Mesenchymal stem cell (in vitro differentiated cells and primary cell): ENCODE results near the gene OR4B1. TPM values are rescaled to one million over a fixed set of nuclear protein-coding genes. Genes with fewer than 3 reads are reported as not detected.
A peak's percentile ranks its signal among the peaks of the same experiment; 100 is the strongest.

ENCODE experiments used
- DNase-seq: peaks from one replicate; pipeline ENCODE4 v3.0.0-alpha.2; 2013
- H2AFZ ChIP-seq: one replicate; pipeline ENCODE4 v1.6.1; 2013; ENCODE audit warnings: low read depth, mild to moderate bottlenecking, control low read depth, inconsistent platforms, low read length, moderate library complexity
- H2AK5ac ChIP-seq: 2 replicates; pipeline ENCODE4 v1.6.1; 2013; ENCODE audit warnings: low read length, moderate library complexity, mild to moderate bottlenecking, inconsistent platforms; ENCODE audit not compliant: severe bottlenecking
- H2BK120ac ChIP-seq: one replicate; pipeline ENCODE4 v1.6.1; 2013; ENCODE audit warnings: low read depth, mild to moderate bottlenecking, inconsistent platforms, low read length, moderate library complexity
- H2BK12ac ChIP-seq, 2 experiments: one replicate each; pipeline ENCODE4 v1.6.1; 2013; ENCODE audit warnings: inconsistent platforms in 2 of 2, low read length in 2 of 2, mild to moderate bottlenecking in 2 of 2, moderate library complexity in 2 of 2, control low read depth in 1 of 2
- H2BK15ac ChIP-seq: one replicate; pipeline ENCODE4 v1.6.1; 2013; ENCODE audit warnings: mild to moderate bottlenecking, low read depth, inconsistent platforms; ENCODE audit not compliant: poor library complexity, severe bottlenecking
- H2BK5ac ChIP-seq: 2 replicates; pipeline ENCODE4 v1.6.1; 2013; ENCODE audit warnings: low read depth, mild to moderate bottlenecking, low read length, control low read depth, inconsistent platforms; ENCODE audit not compliant: poor library complexity, severe bottlenecking
- H3K14ac ChIP-seq, 2 experiments: one replicate each; pipeline ENCODE4 v1.6.1; 2013; ENCODE audit warnings: inconsistent platforms in 2 of 2, low read length in 2 of 2, control low read depth in 1 of 2, mild to moderate bottlenecking in 1 of 2, moderate library complexity in 1 of 2
- H3K18ac ChIP-seq, 2 experiments: one replicate each; pipeline ENCODE4 v1.6.1; 2013; ENCODE audit warnings: inconsistent platforms in 2 of 2, low read length in 2 of 2, control low read depth in 1 of 2, low read depth in 1 of 2, mild to moderate bottlenecking in 1 of 2
- H3K23ac ChIP-seq, 2 experiments: one replicate each; pipeline ENCODE4 v1.6.1; 2013; ENCODE audit warnings: inconsistent platforms in 2 of 2, low read length in 2 of 2, mild to moderate bottlenecking in 2 of 2, moderate library complexity in 2 of 2, control low read depth in 1 of 2
- H3K27ac ChIP-seq: 2 replicates; pipeline ENCODE4 v1.5.1; 2013; ENCODE audit warnings: mild to moderate bottlenecking, moderate library complexity, low read length, control low read depth, inconsistent platforms; ENCODE audit not compliant: poor library complexity, severe bottlenecking
- H3K27me3 ChIP-seq, 2 experiments: 2 replicates each; pipeline versions ENCODE4 v1.6.1 to v1.7.0; 2013; ENCODE audit warnings: low read length in 2 of 2, mild to moderate bottlenecking in 2 of 2, moderate library complexity in 2 of 2, control low read depth in 1 of 2, inconsistent platforms in 1 of 2; ENCODE audit not compliant: control insufficient read depth in 1 of 2, insufficient read depth in 1 of 2
- H3K36me3 ChIP-seq, 2 experiments: 2 replicates each; pipeline versions ENCODE4 v1.6.1 to v1.7.0; 2013; ENCODE audit warnings: low read length in 2 of 2, control low read depth in 1 of 2, inconsistent platforms in 1 of 2, low read depth in 1 of 2, mild to moderate bottlenecking in 1 of 2; ENCODE audit not compliant: insufficient read depth in 2 of 2, control insufficient read depth in 1 of 2
- H3K4ac ChIP-seq, 2 experiments: one replicate each; pipeline ENCODE4 v1.6.1; 2013; ENCODE audit warnings: inconsistent platforms in 2 of 2, low read length in 2 of 2, mild to moderate bottlenecking in 2 of 2, moderate library complexity in 2 of 2, control low read depth in 1 of 2, low read depth in 1 of 2
- H3K4me1 ChIP-seq: 2 replicates; pipeline ENCODE4 v1.6.1; 2013; ENCODE audit warnings: low read depth, low read length, control low read depth; ENCODE audit not compliant: control insufficient read depth, insufficient read depth
- H3K4me2 ChIP-seq: 2 replicates; pipeline ENCODE4 v1.6.1; 2013; ENCODE audit warnings: low read length, mild to moderate bottlenecking, inconsistent platforms; ENCODE audit not compliant: poor library complexity, severe bottlenecking
- H3K4me3 ChIP-seq, 2 experiments: 2 replicates each; pipeline versions ENCODE4 v1.5.1 to v1.7.0; 2013; ENCODE audit warnings: low read length in 2 of 2, mild to moderate bottlenecking in 2 of 2, control low read depth in 1 of 2, low read depth in 1 of 2; ENCODE audit not compliant: insufficient read depth in 1 of 2
- H3K79me1 ChIP-seq: replicated peaks from 2 replicates; pipeline ENCODE4 v1.6.1; 2013; ENCODE audit warnings: mild to moderate bottlenecking, control low read depth, low read length, inconsistent platforms; ENCODE audit not compliant: poor library complexity, severe bottlenecking
- H3K9ac ChIP-seq: 2 replicates; pipeline ENCODE4 v1.7.0; 2013; ENCODE audit warnings: mild to moderate bottlenecking, low read length, moderate library complexity
- H3K9me3 ChIP-seq: 2 replicates; pipeline ENCODE4 v1.7.0; 2013; ENCODE audit warnings: mild to moderate bottlenecking, low read length; ENCODE audit not compliant: control insufficient read depth
- H4K8ac ChIP-seq: one replicate; pipeline ENCODE4 v1.6.1; 2013; ENCODE audit warnings: inconsistent platforms, mild to moderate bottlenecking, low read length, moderate library complexity
- H4K91ac ChIP-seq: one replicate; pipeline ENCODE4 v1.6.1; 2013; ENCODE audit warnings: mild to moderate bottlenecking, low read length, inconsistent platforms
- WGBS: methylation state at CpG from one replicate; pipeline ENCODE4 v1.1.7; 2013; ENCODE audit warnings: mixed read lengths; 5-methylcytosine and 5-hydroxymethylcytosine counted together
- polyA plus RNA-seq, 2 experiments: library from polyadenylated mRNA; stranded (reverse); fragments of 200-250 nt; gene quantifications; one replicate each; pipeline ENCODE4 v1.2.3, GENCODE V29; 2013

OR4B1 gene, protein sequence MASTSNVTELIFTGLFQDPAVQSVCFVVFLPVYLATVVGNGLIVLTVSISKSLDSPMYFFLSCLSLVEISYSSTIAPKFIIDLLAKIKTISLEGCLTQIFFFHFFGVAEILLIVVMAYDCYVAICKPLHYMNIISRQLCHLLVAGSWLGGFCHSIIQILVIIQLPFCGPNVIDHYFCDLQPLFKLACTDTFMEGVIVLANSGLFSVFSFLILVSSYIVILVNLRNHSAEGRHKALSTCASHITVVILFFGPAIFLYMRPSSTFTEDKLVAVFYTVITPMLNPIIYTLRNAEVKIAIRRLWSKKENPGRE
- polyA plus RNA-seq (2013, experiment 1 of 2): not detected
- not detected for polyA plus RNA-seq (2013, experiment 2 of 2)

GRCh38 chr11:48216510-48216909 lies at the start of gene OR4B1:
TSS of gene OR4B1 (plus strand) at chr11:48216810. CDS start at chr11:48216810, 0 bp downstream.
- peaks cover 0 to 7% of the 10 kb centered on the region in 2 experiments for H3K27me3 ChIP-seq
- H3K36me3 ChIP-seq: no peaks in the 10 kb centered on the region
- H3K4me1 ChIP-seq: no peaks in the 10 kb centered on the region
- H3K4ac ChIP-seq: no peak within 1 kb of the TSS
- no peak within 1 kb of the TSS for H3K4me2 ChIP-seq
- no peaks in the 10 kb centered on the region for H3K79me1 ChIP-seq
- no peak within 1 kb of the TSS for H4K91ac ChIP-seq
- no peak for DNase-seq
- no peaks in the 10 kb centered on the region for H3K9me3 ChIP-seq
- no peak within 1 kb of the TSS for H3K9ac ChIP-seq
- H2BK120ac ChIP-seq: no peak within 1 kb of the TSS
- no peak within 1 kb of the TSS for H3K27ac ChIP-seq
- H2BK15ac ChIP-seq: no peak within 1 kb of the TSS
- H3K18ac ChIP-seq: no peak within 1 kb of the TSS
- no peak within 1 kb of the TSS for H2BK5ac ChIP-seq
- H4K8ac ChIP-seq: no peak within 1 kb of the TSS
- no peak within 1 kb of the TSS for H3K14ac ChIP-seq
- no peak within 1 kb of the TSS for H3K23ac ChIP-seq
- no peak within 1 kb of the TSS for H2AK5ac ChIP-seq
- H2AFZ ChIP-seq: no peak within 1 kb of the TSS
- H3K4me3 ChIP-seq: no peak within 1 kb of the TSS
- H2BK12ac ChIP-seq: no peak within 1 kb of the TSS
- 62% methylated on average over 2 of the region's 2 CpGs for WGBS

- DNase-seq: no peak
- no peak overlapping the region for H2BK15ac ChIP-seq
- 81% methylated on average over 6 of the region's 6 CpGs for WGBS
These were observed 49.2 kb upstream of the OR4B1 start for GRCh38 chr11:48167380-48167779.

GRCh38 chr11:48168815-48169214 lies 47.8 kb upstream of the OR4B1 start:
- H3K4me3 ChIP-seq: no peak overlapping the region
- no peak overlapping the region for H3K14ac ChIP-seq
- H2BK5ac ChIP-seq: no peak overlapping the region
- H3K4me2 ChIP-seq: no peak overlapping the region
- H3K4ac ChIP-seq: no peak overlapping the region
- no peak overlapping the region for H3K23ac ChIP-seq
- no peak overlapping the region for H2BK15ac ChIP-seq
- H3K9me3 ChIP-seq: no peaks in the 10 kb centered on the region
- no peak overlapping the region for H3K9ac ChIP-seq
- no peaks in the 10 kb centered on the region for H3K27me3 ChIP-seq
- H3K27ac ChIP-seq: no peak overlapping the region
- H3K4me1 ChIP-seq: peaks cover 5% of the 10 kb centered on the region
- 96% methylated on average over 6 of the region's 6 CpGs for WGBS
- H3K18ac ChIP-seq: no peak overlapping the region
- H4K8ac ChIP-seq: no peak overlapping the region
- peaks cover 9 to 35% of the 10 kb centered on the region in 2 experiments for H3K36me3 ChIP-seq
- peaks cover 30% of the 10 kb centered on the region for H3K79me1 ChIP-seq
- H2BK120ac ChIP-seq: no peak overlapping the region
- no peak for DNase-seq
- H2AFZ ChIP-seq: no peak overlapping the region
- H2AK5ac ChIP-seq: no peak overlapping the region
- H4K91ac ChIP-seq: no peak overlapping the region
- H2BK12ac ChIP-seq: peak overlapping the region in 1 of 2 experiments; percentile 19

More at GRCh38 chr11:48167380-48167779, 49.2 kb upstream of the OR4B1 start:
- no peaks in the 10 kb centered on the region for H3K9me3 ChIP-seq
- no peaks in the 10 kb centered on the region for H3K27me3 ChIP-seq
- peak overlapping the region; percentile 27 for H3K9ac ChIP-seq
- no peak overlapping the region for H2BK120ac ChIP-seq
- H2AK5ac ChIP-seq: no peak overlapping the region
- H3K79me1 ChIP-seq: peaks cover 32% of the 10 kb centered on the region
- H3K14ac ChIP-seq: no peak overlapping the region
- H4K91ac ChIP-seq: no peak overlapping the region
- H4K8ac ChIP-seq: no peak overlapping the region
- H2BK12ac ChIP-seq: no peak overlapping the region
- peaks cover 5% of the 10 kb centered on the region for H3K4me1 ChIP-seq
- no peak overlapping the region for H3K27ac ChIP-seq
- no peak overlapping the region for H3K4ac ChIP-seq
- no peak overlapping the region for H3K23ac ChIP-seq
- no peak overlapping the region for H3K18ac ChIP-seq
- H3K4me2 ChIP-seq: no peak overlapping the region
- no peak overlapping the region for H2AFZ ChIP-seq
- peaks cover 14 to 37% of the 10 kb centered on the region in 2 experiments for H3K36me3 ChIP-seq
- no peak overlapping the region for H2BK5ac ChIP-seq
- peak overlapping the region in 1 of 2 experiments; percentile 32 for H3K4me3 ChIP-seq

DNA sequence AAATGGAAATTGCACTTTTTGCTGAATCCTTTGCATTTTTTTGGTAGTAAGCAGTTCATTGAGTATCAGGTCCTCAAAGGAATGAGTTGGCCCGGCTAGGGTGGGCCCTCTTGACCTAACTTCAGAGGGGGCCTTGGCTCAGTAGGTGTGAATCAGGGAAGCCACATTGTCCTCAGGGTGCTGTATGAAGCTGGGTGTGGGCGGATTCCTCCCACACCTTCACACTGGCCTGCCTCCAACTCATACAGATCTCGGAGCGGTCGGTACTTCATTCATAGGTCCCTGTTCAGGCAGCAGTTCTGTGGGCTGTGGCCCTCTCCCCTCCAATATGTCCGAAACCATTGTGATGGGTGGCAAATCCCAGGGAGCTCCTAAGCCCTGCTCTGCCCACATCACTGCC lies 47.4 kb upstream of the OR4B1 start:
- no peak overlapping the region for H2AFZ ChIP-seq
- no peak overlapping the region for H3K27ac ChIP-seq
- no peak overlapping the region for H3K4me2 ChIP-seq
- H2BK15ac ChIP-seq: no peak overlapping the region
- no peak overlapping the region for H3K4me3 ChIP-seq
- H3K4me1 ChIP-seq: peaks cover 5% of the 10 kb centered on the region
- no peak overlapping the region for H2BK120ac ChIP-seq
- H4K91ac ChIP-seq: no peak overlapping the region
- DNase-seq: peak; percentile 3
- H2BK5ac ChIP-seq: no peak overlapping the region
- no peak overlapping the region for H3K23ac ChIP-seq
- H3K9me3 ChIP-seq: no peaks in the 10 kb centered on the region
- H3K27me3 ChIP-seq: no peaks in the 10 kb centered on the region
- 95% methylated on average over 5 of the region's 6 CpGs for WGBS
- no peak overlapping the region for H4K8ac ChIP-seq
- H2AK5ac ChIP-seq: no peak overlapping the region
- peak overlapping the region in 1 of 2 experiments; percentile 15 for H2BK12ac ChIP-seq
- H3K9ac ChIP-seq: no peak overlapping the region
- H3K36me3 ChIP-seq: peaks cover 4 to 35% of the 10 kb centered on the region in 2 experiments
- no peak overlapping the region for H3K14ac ChIP-seq
- peaks cover 25% of the 10 kb centered on the region for H3K79me1 ChIP-seq
- peak overlapping the region in 1 of 2 experiments; percentile 40 for H3K18ac ChIP-seq
- no peak overlapping the region for H3K4ac ChIP-seq
